ENCODE measurements around the gene CGB1.

DNA sequence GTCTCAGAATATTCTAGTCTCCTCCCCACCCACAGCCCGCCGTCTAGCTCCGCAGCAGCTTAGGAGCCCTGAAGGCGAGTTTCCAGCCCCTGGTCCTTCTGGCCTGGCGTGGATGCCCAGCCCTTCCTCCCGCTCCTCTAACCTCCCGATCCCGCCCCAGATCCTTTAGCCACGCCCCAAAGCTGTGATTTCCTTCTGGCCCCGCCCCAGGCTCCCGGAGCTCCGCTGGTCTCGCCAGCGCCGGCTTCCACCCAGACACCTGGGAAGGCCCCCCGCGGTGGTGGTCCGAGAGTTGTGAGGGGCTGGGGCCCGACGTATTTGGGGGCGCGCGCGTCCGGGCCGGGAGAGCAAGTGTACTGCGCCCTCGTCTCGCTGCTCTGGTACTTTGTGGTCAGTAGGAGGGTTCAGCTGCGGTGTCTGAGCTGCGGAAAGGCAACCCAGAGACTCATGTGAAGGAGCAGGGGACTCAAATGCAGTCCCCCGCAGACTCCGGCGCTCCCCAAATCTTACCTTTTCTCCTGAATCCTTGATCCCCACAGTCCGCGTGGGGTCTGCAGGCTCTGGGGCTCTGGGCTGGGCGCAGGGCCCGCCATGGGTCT lies 21.0 kb upstream of the CGB1 start, which contains the start of gene CGB7:
- TF ChIP-seq CTCF (IDR thresholded peaks at IDR 0.05) (no peak), ZFX (IDR thresholded peaks at IDR 0.05; ENCODE audit: borderline replicate concordance) (no peak)

Measured in 22Rv1 (cell line).